Fibroblast of mammary gland (primary cell): ENCODE measurements around the gene OR52N1.

Experiments
- DNase-seq: peaks from one replicate; pipeline ENCODE4 v3.0.0-alpha.2; 2010; ENCODE audit warnings: low read depth
- H3K4me3 ChIP-seq: 2 replicates; pipeline ENCODE4 v1.5.1; 2011; ENCODE audit warnings: low read depth, mild to moderate bottlenecking, low read length, moderate library complexity; ENCODE audit not compliant: control insufficient read depth
- CTCF ChIP-seq: conservative IDR thresholded peaks from 2 replicates; pipeline ENCODE4 v1.5.1; 2011; ENCODE audit warnings: low read depth, low read length, inconsistent platforms; ENCODE audit not compliant: control insufficient read depth, insufficient read depth

OR52N1 gene

GRCh38 chr11:5791165-5791564 lies at the start of gene OR52N1:
TSS of gene OR52N1 (minus strand) at chr11:5791265. CDS start at chr11:5788816, 2,449 bp downstream.
- TF ChIP-seq CTCF: no peak
- no peak within 1 kb of the TSS for H3K4me3 ChIP-seq
- DNase-seq: no peak

- TF ChIP-seq CTCF: no peak
- no peak for DNase-seq
These were observed 46.6 kb upstream of the OR52N1 start for GRCh38 chr11:5837695-5838094.

GRCh38 chr11:5833446-5833845 lies 42.4 kb upstream of the OR52N1 start:
- H3K4me3 ChIP-seq: no peak overlapping the region
- TF ChIP-seq CTCF: no peak
- no peak for DNase-seq

More at GRCh38 chr11:5837695-5838094, 46.6 kb upstream of the OR52N1 start:
- no peak overlapping the region for H3K4me3 ChIP-seq

- no peak for TF ChIP-seq CTCF
- no peak for DNase-seq
- H3K4me3 ChIP-seq: no peak overlapping the region
These were observed 40.2 kb upstream of the OR52N1 start for GRCh38 chr11:5831196-5831829.

- TF ChIP-seq CTCF: no peak
- no peak for DNase-seq
- H3K4me3 ChIP-seq: no peak overlapping the region
These were observed 27.3 kb upstream of the OR52N1 start for GRCh38 chr11:5818245-5818886.

GRCh38 chr11:5815534-5815933 lies 24.5 kb upstream of the OR52N1 start:
- TF ChIP-seq CTCF: no peak
- DNase-seq: no peak
- no peak overlapping the region for H3K4me3 ChIP-seq
